Stimulated activated CD8-positive, alpha-beta memory T cell treated with anti-CD3 and anti-CD28 coated beads, Interleukin-7, amount 100 ng/mL, for 4 hours (primary cell): Measurements from ENCODE around the gene VGLL4.
"Not testable (repeated sequence)": the region's sequence is repeated elsewhere in the genome, so short reads cannot be mapped to it uniquely, and the experiment has no call there.

ENCODE experiments used
- DNase-seq, 2 donors: peaks; one replicate each; pipeline ENCODE4 v3.0.0-alpha.2; 2020; ENCODE audit warnings: low read depth in 2 of 2

The VGLL4 gene

GRCh38 chr3:11534011-11534792 lies 109.5 kb downstream of the VGLL4 start:
- no peak for DNase-seq

GRCh38 chr3:11532931-11533391 lies 110.8 kb downstream of the VGLL4 start:
- DNase-seq: no peak

GRCh38 chr3:11530153-11530721 lies 113.5 kb downstream of the VGLL4 start:
- no peak for DNase-seq

- no peak for DNase-seq
Measured at GRCh38 chr3:11529281-11529680, 114.4 kb downstream of the VGLL4 start.

GRCh38 chr3:11526121-11526520 lies 117.6 kb downstream of the VGLL4 start:
- DNase-seq: not testable (repeated sequence)

- DNase-seq: no peak
Measured at GRCh38 chr3:11523572-11524101, 120.1 kb downstream of the VGLL4 start.

GRCh38 chr3:11522953-11523571 lies 120.7 kb downstream of the VGLL4 start:
- DNase-seq: no peak

- no peak for DNase-seq
Measured at GRCh38 chr3:11522398-11522715, 121.4 kb downstream of the VGLL4 start.

GRCh38 chr3:11521167-11521566 lies 122.5 kb downstream of the VGLL4 start:
- no peak for DNase-seq

- no peak for DNase-seq
Measured at GRCh38 chr3:11517601-11518000, 126.1 kb downstream of the VGLL4 start.

GRCh38 chr3:11514191-11514821 lies 129.4 kb downstream of the VGLL4 start:
- DNase-seq: no peak

GRCh38 chr3:11513817-11514135 lies 129.9 kb downstream of the VGLL4 start:
- DNase-seq: no peak

- DNase-seq: not testable (repeated sequence)
Measured at GRCh38 chr3:11513125-11513816, 130.4 kb downstream of the VGLL4 start.

GRCh38 chr3:11511606-11512005 lies 132.1 kb downstream of the VGLL4 start:
- DNase-seq: not testable (repeated sequence)

- DNase-seq: no peak
Measured at GRCh38 chr3:11510356-11510755, 133.4 kb downstream of the VGLL4 start.

GRCh38 chr3:11510001-11510340 lies 133.7 kb downstream of the VGLL4 start:
- no peak for DNase-seq

- no peak for DNase-seq
Measured at GRCh38 chr3:11509173-11510000, 134.3 kb downstream of the VGLL4 start.

- DNase-seq: no peak
Measured at GRCh38 chr3:11508346-11509172, 135.2 kb downstream of the VGLL4 start.

- no peak for DNase-seq
Measured at GRCh38 chr3:11507719-11508118, 136.0 kb downstream of the VGLL4 start.
